ENCODE results near the gene LTBP1.
"Not testable (repeated sequence)": the region's sequence is repeated elsewhere in the genome, so short reads cannot be mapped to it uniquely, and the experiment has no call there.

Gene LTBP1

DNA sequence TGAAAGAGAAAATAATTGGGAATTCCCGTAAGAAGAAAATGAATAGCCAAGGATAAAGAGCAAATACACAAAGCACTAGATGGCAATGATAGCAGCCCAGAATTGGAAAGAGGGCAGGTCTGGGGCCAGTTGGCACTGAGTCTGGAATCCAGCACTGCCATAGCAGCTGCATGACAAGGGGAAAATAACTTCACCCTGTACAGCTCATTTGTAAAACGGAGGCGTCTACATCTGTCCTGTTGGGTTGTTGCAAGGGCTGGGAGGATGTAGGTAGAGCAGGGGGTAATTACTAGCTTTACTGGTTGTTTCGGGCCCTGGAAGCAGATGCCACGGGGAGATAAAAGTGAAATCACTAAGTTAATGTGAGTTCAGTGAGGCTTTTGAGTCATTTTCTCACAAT is 419.7 kb downstream of the LTBP1 start:
- DNase-seq: no peak

- not testable (repeated sequence) for DNase-seq
These were observed 421.8 kb downstream of the LTBP1 start for GRCh38 chr2:33368524-33368923.

GRCh38 chr2:33369191-33369590 is 422.4 kb downstream of the LTBP1 start:
- no peak for DNase-seq

DNA sequence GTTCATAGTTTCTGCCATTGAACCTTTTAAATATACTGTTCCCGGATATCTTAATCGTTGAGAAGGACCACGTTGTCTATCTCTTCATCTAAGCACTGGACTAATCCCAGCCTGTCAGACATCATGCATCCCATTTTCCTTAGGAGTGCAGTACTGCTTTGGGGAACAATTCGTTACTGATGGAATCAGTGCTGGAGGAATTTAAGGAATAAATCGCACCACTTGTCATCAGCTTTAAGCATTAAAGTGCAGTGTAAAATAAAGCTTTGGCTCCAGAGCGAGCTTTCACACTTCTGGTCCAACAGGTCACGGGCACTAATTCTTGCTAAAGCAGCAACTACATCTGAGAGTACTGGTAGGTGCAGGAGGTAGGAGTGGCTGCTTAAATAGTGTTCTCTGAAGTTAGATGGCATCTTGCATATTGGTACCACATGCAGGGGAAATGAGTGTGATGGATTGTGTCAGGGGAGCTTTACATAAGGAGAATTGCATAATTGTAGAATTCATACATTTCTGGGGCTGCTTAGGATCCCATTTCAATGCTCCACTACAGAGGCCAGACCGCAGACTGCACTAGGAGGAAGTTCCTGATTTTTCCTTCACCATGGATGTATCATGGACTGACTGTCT is 424.0 kb downstream of the LTBP1 start:
- no peak for DNase-seq

GRCh38 chr2:33371304-33372090 is 424.7 kb downstream of the LTBP1 start:
- DNase-seq: no peak

DNA sequence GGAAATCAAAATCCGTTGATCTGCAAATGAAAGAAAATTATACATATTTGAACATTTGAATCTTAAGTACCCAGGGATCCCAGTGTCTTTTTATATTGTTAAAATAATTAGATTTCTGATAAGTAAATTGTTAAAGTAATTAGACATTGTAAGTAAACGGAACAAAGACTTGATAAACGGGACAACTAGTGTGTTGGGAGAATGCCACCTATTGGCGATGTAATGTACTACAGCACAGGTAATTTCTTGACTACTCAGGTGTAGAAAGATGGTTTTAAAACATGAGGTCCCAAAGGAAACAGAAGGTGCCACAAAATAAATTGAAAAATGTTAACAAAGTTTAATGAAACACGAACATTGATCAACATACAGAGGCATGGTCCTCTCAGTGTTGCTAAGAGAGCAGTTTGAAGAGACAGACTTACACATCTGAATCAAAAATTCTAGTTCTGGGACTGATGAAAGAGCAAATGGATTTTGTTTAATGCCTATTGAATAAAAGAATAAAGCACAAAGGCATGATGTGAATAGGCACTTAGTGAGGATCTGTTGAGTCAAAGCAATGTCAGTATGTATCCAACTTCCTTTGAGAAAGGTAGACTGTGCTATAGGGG is 426.3 kb downstream of the LTBP1 start:
- DNase-seq: peak; percentile 22

GRCh38 chr2:33373986-33374385 is 427.2 kb downstream of the LTBP1 start:
- no peak for DNase-seq

GRCh38 chr2:33375054-33375453 is 428.3 kb downstream of the LTBP1 start:
- no peak for DNase-seq

GRCh38 chr2:33377048-33377447 is 430.3 kb downstream of the LTBP1 start:
- DNase-seq: no peak

- DNase-seq: no peak
These were observed 431.9 kb downstream of the LTBP1 start for GRCh38 chr2:33378556-33379210.

GRCh38 chr2:33380001-33380609 is 433.4 kb downstream of the LTBP1 start:
- DNase-seq: no peak

GRCh38 chr2:33380719-33381118 is 434.0 kb downstream of the LTBP1 start:
- no peak for DNase-seq

DNA sequence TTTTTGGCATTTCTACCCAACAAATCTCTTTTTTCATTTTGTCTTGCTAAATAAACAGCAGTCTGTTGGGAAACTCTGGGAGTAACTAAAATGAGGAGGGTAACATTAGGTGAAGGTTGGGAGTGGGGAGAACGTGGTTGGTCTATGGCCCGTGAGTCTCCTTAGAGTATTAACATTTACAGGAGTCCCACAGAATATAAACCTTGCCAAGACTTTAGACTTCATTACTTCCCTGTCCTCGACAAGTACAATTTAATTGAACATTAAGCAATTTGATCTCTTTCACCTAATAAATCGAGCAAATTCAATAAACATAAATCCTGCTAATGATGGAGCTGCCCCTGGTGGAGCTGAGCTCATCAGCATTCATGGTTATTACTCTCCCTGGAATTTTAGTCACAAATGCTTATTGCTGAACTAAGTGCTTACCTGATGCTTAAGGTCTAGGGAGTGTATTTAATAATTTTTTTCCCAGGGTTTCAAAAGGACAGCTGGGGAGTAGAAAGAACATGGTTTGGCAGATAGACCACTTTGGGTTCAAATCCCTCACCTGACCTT is 434.6 kb downstream of the LTBP1 start:
- DNase-seq: no peak

GRCh38 chr2:33383855-33384598 is 437.3 kb downstream of the LTBP1 start:
- DNase-seq: no peak

DNA sequence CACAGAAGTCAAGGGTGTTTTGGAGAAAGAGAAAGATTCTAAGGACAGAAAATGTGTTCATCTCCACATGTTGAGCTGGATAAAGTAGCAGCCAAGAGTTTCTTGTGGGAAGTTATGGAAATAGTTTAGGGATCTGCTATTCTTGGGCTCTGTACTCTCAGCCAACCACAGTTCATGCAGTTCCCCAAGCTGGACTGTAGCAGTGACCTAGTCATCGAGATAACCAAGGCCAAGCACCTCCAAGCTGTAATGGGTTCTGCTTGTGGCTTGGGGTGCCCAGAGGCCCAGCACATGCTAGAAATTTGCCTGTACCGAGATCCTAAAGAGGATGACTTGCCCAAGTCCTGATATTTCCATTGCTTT is 437.8 kb downstream of the LTBP1 start:
- no peak for DNase-seq

DNA sequence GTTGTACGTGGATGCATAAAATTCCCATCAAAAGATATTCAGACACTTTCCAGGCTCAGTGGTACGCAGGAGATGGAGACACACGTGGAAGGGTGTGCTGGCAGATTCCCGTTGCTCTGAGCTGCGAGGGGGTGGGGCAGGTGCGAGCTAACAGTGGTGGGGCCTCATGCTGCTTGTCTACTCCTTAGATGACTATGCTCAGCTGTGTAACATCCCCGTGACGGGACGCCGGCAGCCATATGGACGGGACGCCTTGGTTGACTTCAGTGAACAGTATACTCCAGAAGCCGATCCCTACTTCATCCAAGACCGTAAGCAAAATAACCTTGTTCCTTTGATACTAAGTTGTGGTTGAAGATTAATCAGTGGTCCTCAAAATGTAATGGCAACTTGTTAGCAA is 442.2 kb downstream of the LTBP1 start:
- DNase-seq: no peak

DNA sequence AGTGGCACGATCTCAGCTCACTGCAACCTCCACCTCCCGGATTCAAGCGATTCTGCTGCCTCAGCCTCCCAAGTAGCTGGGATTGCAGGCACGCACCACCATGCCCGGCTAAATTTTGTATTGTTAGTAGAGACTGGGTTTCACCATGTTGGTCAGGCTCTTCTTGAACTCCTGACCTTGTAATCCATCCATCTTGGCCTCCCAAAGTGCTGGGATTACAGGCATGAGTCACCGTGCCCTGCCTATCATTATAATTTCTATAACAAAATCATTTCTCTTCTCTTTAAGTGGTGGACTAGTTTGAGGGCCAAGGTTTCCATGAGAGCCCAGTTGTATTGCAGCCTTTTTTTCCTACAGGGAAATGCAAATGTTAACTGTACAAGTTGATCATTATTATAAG is 442.9 kb downstream of the LTBP1 start:
- not testable (repeated sequence) for DNase-seq

- no peak for DNase-seq
These were observed 444.9 kb downstream of the LTBP1 start for GRCh38 chr2:33391529-33392255.

GRCh38 chr2:33392366-33392765 is 445.6 kb downstream of the LTBP1 start:
- DNase-seq: no peak

- DNase-seq: no peak
These were observed 448.3 kb downstream of the LTBP1 start for GRCh38 chr2:33395034-33395433.

GRCh38 chr2:33395655-33396249 is 449.0 kb downstream of the LTBP1 start:
- no peak for DNase-seq
